Right atrium auricular region (tissue), 2 donors: ENCODE results near the gene HNRNPM. TPM values are rescaled to one million over a fixed set of nuclear protein-coding genes. Genes with fewer than 3 reads are reported as not detected.

ENCODE experiments used
- DNase-seq: peaks from one replicate; pipeline ENCODE4 v3.0.0-alpha.2; 2019; ENCODE audit warnings: low spot score
- H3K27ac ChIP-seq, 2 donors: fragments of 200-600 bp; sonication (generic); 1 replicate in 1 of 2; 2 replicates in 1 of 2; pipeline ENCODE4 v1.5.1; 2016 to 2019
- H3K27me3 ChIP-seq, 2 donors: fragments of 200-600 bp; sonication (generic); one replicate each; pipeline versions ENCODE4 v1.5.1 to v1.6.0; 2017 to 2019
- H3K36me3 ChIP-seq: fragments of 200-600 bp; sonication (generic); one replicate; pipeline ENCODE4 v1.5.1; 2016
- H3K4me1 ChIP-seq, 2 donors: fragments of 200-600 bp; sonication (generic); one replicate each; pipeline versions ENCODE4 v1.5.1 to v1.6.0; 2017 to 2019
- H3K4me3 ChIP-seq, 2 donors: fragments of 200-600 bp; sonication (generic); 1 replicate in 1 of 2; 2 replicates in 1 of 2; pipeline ENCODE4 v1.5.1; 2017 to 2019; ENCODE audit warnings: mild to moderate bottlenecking in 1 of 2, moderate library complexity in 1 of 2
- H3K9me3 ChIP-seq, 2 donors: fragments of 200-600 bp; sonication (generic); one replicate each; pipeline ENCODE4 v1.5.1; 2019
- total RNA-seq, 2 donors: library from RNA; depleted of rRNA; stranded (reverse); fragments of >200 nt; gene quantifications; one replicate each; pipeline ENCODE4 v1.1.0, GENCODE V29; 2016
- TF ChIP-seq, protein P1 (sequence below), 2 donors: fragments of 200-600 bp; sonication (generic); IDR thresholded peaks; one replicate each; pipeline ENCODE4 v1.5.1; 2019; ENCODE audit warnings: antibody characterized with exemption in 2 of 2

Gene HNRNPM
- total RNA-seq, 2 donors from 2014 or later: 51.0 to 76.5 TPM

DNA sequence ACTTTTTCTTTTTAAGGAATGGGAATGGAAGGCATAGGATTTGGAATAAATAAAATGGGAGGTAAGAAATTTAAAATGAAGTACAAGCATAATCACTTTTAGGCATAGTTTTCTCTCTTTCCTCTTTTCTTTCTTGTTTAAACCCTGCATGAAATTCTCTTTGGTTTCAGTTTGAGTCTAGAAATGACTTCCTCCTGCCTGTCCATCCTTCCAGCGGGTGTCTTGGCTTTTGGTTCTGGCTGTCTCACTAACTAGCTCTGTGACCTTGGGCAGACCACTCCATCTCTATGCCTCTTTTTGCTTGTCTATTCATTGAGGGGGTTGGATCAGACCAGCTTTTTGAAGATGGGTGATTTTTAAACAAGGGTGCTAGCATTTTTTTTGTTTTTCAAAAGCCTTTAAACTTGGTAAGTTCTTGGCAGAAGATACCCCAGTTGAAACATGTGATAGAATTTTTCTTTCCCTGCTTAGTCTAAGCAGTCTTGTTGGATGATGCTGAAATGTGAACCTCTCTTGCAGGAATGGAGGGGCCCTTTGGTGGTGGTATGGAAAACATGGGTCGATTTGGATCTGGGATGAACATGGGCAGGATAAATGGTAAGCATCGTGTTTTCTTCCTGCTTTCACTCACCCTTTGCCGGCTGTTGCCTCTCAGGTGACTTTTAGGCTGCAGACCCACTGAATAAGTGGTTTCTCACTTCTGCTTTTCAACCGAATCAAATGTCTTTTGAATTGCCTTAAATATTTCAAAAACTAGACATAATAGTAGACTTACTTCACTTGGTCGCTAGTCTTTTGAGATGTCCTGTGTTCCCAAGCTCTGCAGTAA, 29.1 kb downstream of the HNRNPM start:
- Histone ChIP-seq H3K9me3 (no peaks in the 10 kb centered on the region), H3K27me3 (no peaks in the 10 kb centered on the region), H3K4me3 (no peak overlapping the region), H3K27ac (no peak overlapping the region), H3K4me1 (peaks cover 0 to 30% of the 10 kb centered on the region in 2 donors), H3K36me3 (peaks cover 78% of the 10 kb centered on the region)
- no peak for DNase-seq
- TF ChIP-seq, protein P1, sequence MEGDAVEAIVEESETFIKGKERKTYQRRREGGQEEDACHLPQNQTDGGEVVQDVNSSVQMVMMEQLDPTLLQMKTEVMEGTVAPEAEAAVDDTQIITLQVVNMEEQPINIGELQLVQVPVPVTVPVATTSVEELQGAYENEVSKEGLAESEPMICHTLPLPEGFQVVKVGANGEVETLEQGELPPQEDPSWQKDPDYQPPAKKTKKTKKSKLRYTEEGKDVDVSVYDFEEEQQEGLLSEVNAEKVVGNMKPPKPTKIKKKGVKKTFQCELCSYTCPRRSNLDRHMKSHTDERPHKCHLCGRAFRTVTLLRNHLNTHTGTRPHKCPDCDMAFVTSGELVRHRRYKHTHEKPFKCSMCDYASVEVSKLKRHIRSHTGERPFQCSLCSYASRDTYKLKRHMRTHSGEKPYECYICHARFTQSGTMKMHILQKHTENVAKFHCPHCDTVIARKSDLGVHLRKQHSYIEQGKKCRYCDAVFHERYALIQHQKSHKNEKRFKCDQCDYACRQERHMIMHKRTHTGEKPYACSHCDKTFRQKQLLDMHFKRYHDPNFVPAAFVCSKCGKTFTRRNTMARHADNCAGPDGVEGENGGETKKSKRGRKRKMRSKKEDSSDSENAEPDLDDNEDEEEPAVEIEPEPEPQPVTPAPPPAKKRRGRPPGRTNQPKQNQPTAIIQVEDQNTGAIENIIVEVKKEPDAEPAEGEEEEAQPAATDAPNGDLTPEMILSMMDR (IDR thresholded peaks at IDR 0.05): no peak

- H3K27me3 ChIP-seq: no peaks in the 10 kb centered on the region
- H3K4me1 ChIP-seq: peaks cover 0 to 34% of the 10 kb centered on the region in 2 donors
- H3K36me3 ChIP-seq: peaks cover 67% of the 10 kb centered on the region
- DNase-seq: no peak
- H3K27ac ChIP-seq: no peak overlapping the region
- H3K9me3 ChIP-seq: no peaks in the 10 kb centered on the region
- TF ChIP-seq, protein P1 (IDR thresholded peaks at IDR 0.05): no peak
- no peak overlapping the region for H3K4me3 ChIP-seq
Observed at GRCh38 chr19:8475005-8475404, 30.2 kb downstream of the HNRNPM start.

- Histone ChIP-seq H3K4me1 (peaks cover 0 to 47% of the 10 kb centered on the region in 2 donors), H3K4me3 (no peak overlapping the region), H3K27me3 (no peaks in the 10 kb centered on the region), H3K36me3 (peaks cover 60% of the 10 kb centered on the region), H3K9me3 (no peaks in the 10 kb centered on the region), H3K27ac (no peak overlapping the region)
- no peak for DNase-seq
- TF ChIP-seq, protein P1 (IDR thresholded peaks at IDR 0.05): no peak
Observed at GRCh38 chr19:8476524-8476923, 31.7 kb downstream of the HNRNPM start.

GRCh38 chr19:8477889-8478288, 33.1 kb downstream of the HNRNPM start:
- no peak for DNase-seq
- Histone ChIP-seq H3K27me3 (no peaks in the 10 kb centered on the region), H3K27ac (no peak overlapping the region), H3K36me3 (peaks cover 54% of the 10 kb centered on the region), H3K4me1 (peaks cover 2 to 51% of the 10 kb centered on the region in 2 donors), H3K9me3 (no peaks in the 10 kb centered on the region), H3K4me3 (no peak overlapping the region)
- TF ChIP-seq, protein P1 (IDR thresholded peaks at IDR 0.05): no peak

GRCh38 chr19:8478598-8478997, 33.8 kb downstream of the HNRNPM start:
- peaks cover 2 to 53% of the 10 kb centered on the region in 2 donors for H3K4me1 ChIP-seq

More at GRCh38 chr19:8478598-8478997, 33.8 kb downstream of the HNRNPM start:
- Histone ChIP-seq H3K27ac (no peak overlapping the region), H3K4me3 (no peak overlapping the region), H3K27me3 (no peaks in the 10 kb centered on the region), H3K9me3 (no peaks in the 10 kb centered on the region), H3K36me3 (peaks cover 54% of the 10 kb centered on the region)
- TF ChIP-seq, protein P1 (IDR thresholded peaks at IDR 0.05): no peak
- no peak for DNase-seq
